ENCODE data around the gene AK9.

AK9 gene

GRCh38 chr6:109516929-109517328 is 174.1 kb downstream of the AK9 start:
- TF ChIP-seq BHLHE40 (IDR thresholded peaks at IDR 0.05; ENCODE audit: borderline replicate concordance): no peak
- no peak for TF ChIP-seq SP1 (IDR thresholded peaks at IDR 0.05)
- no peak for TF ChIP-seq FOXK2 (IDR thresholded peaks at IDR 0.05)
- TF ChIP-seq L3MBTL2 (conservative IDR thresholded peaks at IDR 0.05): no peak
- DNase-seq (ENCODE audit: extremely low spot score): no peak
- POLR2A ChIA-PET: no interaction called here
- CTCF ChIA-PET: interaction anchor here (0.6 to 1.2 kb wide), 2 partner anchors 11 to 1328 kb away, joined by 3 to 6 read pairs; no protein-coding TSS in a partner anchor

GRCh38 chr6:109515781-109516409 is 175.1 kb downstream of the AK9 start:
- POLR2A ChIA-PET: no interaction called here
- CTCF ChIA-PET: interaction anchor here (0.7 kb wide), 1 partner anchor 524 kb away, joined by 3 read pairs; no protein-coding TSS in a partner anchor
- TF ChIP-seq FOXM1 (IDR thresholded peaks at IDR 0.05; ENCODE audit: borderline replicate concordance): no peak
- no peak for TF ChIP-seq FOXA1 (IDR thresholded peaks at IDR 0.05)

DNA sequence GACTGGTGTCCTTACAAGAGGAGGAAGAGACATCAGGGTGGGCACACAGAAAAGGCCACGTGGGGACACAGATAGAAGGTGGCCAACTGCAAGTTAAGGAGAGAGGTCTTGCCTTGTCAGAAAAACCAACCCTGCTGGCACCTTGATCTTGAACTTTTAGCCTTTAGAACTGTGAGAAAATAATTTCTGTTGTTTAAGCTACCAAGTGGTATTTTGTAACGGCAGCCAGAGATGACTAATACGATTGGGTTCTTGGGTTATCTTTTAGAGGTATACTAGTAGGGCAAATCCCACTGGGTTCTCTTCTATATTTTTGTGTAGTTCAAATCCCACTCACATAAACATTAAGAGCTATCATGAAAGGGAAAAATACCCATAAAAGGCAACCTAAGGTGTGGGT is 176.1 kb downstream of the AK9 start:
- CTCF ChIA-PET: no interaction called here
- DNase-seq (ENCODE audit: extremely low spot score): no peak
- POLR2A ChIA-PET: no interaction called here
- no peak for TF ChIP-seq HDGF (IDR thresholded peaks at IDR 0.05; ENCODE audit: borderline replicate concordance)
- no peak for TF ChIP-seq SUZ12 (IDR thresholded peaks at IDR 0.05)
- no peak for TF ChIP-seq ZNF384 (IDR thresholded peaks at IDR 0.05)
- TF ChIP-seq FOXA1 (IDR thresholded peaks at IDR 0.05): no peak
- TF ChIP-seq ARNT (IDR thresholded peaks at IDR 0.05): no peak
- TF ChIP-seq ELF4 (IDR thresholded peaks at IDR 0.05): no peak
- TF ChIP-seq FOXM1 (IDR thresholded peaks at IDR 0.05; ENCODE audit: borderline replicate concordance): no peak
- no peak for TF ChIP-seq L3MBTL2 (conservative IDR thresholded peaks at IDR 0.05)

More at GRCh38 chr6:109515781-109516409, 175.1 kb downstream of the AK9 start:
- no peak for DNase-seq (ENCODE audit: extremely low spot score)

DNA sequence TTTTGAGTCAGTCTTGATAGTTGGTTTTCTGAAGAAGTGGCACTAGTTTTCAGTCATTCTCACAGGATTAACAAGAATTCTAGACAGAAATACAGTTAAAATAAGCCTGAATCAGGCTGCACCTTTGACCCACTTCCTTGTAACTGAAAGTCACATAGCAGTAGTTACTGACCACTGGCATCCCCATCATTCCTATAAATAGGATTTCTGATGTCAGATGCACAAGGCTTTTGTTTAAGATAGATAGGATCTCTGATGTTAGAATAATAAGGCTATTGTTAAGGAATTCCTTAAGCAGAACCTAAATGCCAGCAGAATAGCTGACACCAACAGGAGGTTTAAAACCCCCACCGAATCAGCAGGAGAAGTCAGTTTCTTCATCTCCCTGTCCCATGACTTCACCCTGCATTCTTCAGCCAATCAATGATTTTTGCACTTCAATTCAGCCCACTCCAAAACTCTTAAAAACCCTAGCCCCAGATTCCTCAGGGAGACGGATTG is 177.4 kb downstream of the AK9 start:
- ChIA-PET CTCF (no interaction called here), POLR2A (no interaction called here)
- DNase-seq (ENCODE audit: extremely low spot score): no peak
- no peak for TF ChIP-seq CTBP1 (IDR thresholded peaks at IDR 0.05; ENCODE audit: borderline replicate concordance)
- TF ChIP-seq L3MBTL2 (conservative IDR thresholded peaks at IDR 0.05): no peak
- TF ChIP-seq, protein P1, sequence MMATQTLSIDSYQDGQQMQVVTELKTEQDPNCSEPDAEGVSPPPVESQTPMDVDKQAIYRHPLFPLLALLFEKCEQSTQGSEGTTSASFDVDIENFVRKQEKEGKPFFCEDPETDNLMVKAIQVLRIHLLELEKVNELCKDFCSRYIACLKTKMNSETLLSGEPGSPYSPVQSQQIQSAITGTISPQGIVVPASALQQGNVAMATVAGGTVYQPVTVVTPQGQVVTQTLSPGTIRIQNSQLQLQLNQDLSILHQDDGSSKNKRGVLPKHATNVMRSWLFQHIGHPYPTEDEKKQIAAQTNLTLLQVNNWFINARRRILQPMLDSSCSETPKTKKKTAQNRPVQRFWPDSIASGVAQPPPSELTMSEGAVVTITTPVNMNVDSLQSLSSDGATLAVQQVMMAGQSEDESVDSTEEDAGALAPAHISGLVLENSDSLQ (IDR thresholded peaks at IDR 0.05): no peak
- TF ChIP-seq NFRKB (IDR thresholded peaks at IDR 0.05): no peak
- TF ChIP-seq ARNT (IDR thresholded peaks at IDR 0.05): no peak
- no peak for TF ChIP-seq FOXA1 (IDR thresholded peaks at IDR 0.05)
- no peak for TF ChIP-seq FOXK2 (IDR thresholded peaks at IDR 0.05)
- TF ChIP-seq TARDBP (IDR thresholded peaks at IDR 0.05): no peak
- no peak for TF ChIP-seq ZNF384 (IDR thresholded peaks at IDR 0.05)
- TF ChIP-seq BHLHE40 (IDR thresholded peaks at IDR 0.05; ENCODE audit: borderline replicate concordance): no peak
- TF ChIP-seq FOXM1 (IDR thresholded peaks at IDR 0.05; ENCODE audit: borderline replicate concordance): no peak
- no peak for TF ChIP-seq SUZ12 (IDR thresholded peaks at IDR 0.05)
- no peak for TF ChIP-seq LEF1 (IDR thresholded peaks at IDR 0.05; ENCODE audit: borderline replicate concordance)
- no peak for TF ChIP-seq SP1 (IDR thresholded peaks at IDR 0.05)
- TF ChIP-seq HDGF (IDR thresholded peaks at IDR 0.05; ENCODE audit: borderline replicate concordance): no peak

GRCh38 chr6:109512271-109512817 is 178.7 kb downstream of the AK9 start:
- no peak for TF ChIP-seq LEF1 (IDR thresholded peaks at IDR 0.05; ENCODE audit: borderline replicate concordance)
- TF ChIP-seq BHLHE40 (IDR thresholded peaks at IDR 0.05; ENCODE audit: borderline replicate concordance): no peak
- no peak for TF ChIP-seq ELF4 (IDR thresholded peaks at IDR 0.05)
- no peak for TF ChIP-seq ZNF384 (IDR thresholded peaks at IDR 0.05)
- no peak for TF ChIP-seq SP1 (IDR thresholded peaks at IDR 0.05)
- TF ChIP-seq HDGF (IDR thresholded peaks at IDR 0.05; ENCODE audit: borderline replicate concordance): no peak
- ChIA-PET CTCF (no interaction called here), POLR2A (no interaction called here)
- no peak for DNase-seq (ENCODE audit: extremely low spot score)

DNA sequence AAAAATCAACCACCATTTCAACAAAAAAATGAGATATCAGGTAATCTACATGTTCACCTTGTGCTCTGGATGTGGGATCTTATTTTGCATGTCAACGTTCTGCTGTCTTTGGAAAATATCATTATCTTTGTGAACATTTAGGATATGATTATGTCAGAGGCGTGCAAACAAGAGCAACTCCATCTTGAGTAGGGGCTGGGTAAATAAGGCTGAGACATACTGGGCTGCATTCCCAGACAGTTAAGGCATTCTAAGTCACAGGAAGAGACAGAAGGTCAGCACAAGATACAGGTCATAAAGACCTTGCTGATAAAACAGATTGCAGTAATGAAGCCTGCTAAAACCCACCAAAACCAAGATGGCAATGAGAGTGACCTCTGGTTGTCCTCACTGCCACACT is 179.2 kb downstream of the AK9 start:
- TF ChIP-seq ARNT (IDR thresholded peaks at IDR 0.05) (no peak), HDGF (IDR thresholded peaks at IDR 0.05; ENCODE audit: borderline replicate concordance) (no peak), LEF1 (IDR thresholded peaks at IDR 0.05; ENCODE audit: borderline replicate concordance) (no peak), SUZ12 (IDR thresholded peaks at IDR 0.05) (no peak), TARDBP (IDR thresholded peaks at IDR 0.05) (no peak), CTBP1 (IDR thresholded peaks at IDR 0.05; ENCODE audit: borderline replicate concordance) (no peak), FOXM1 (IDR thresholded peaks at IDR 0.05; ENCODE audit: borderline replicate concordance) (no peak), SP1 (IDR thresholded peaks at IDR 0.05) (no peak), NFRKB (IDR thresholded peaks at IDR 0.05) (no peak), FOXA1 (IDR thresholded peaks at IDR 0.05) (no peak), ZNF384 (IDR thresholded peaks at IDR 0.05) (no peak), ELF4 (IDR thresholded peaks at IDR 0.05) (no peak)
- ChIA-PET CTCF (no interaction called here), POLR2A (no interaction called here)
- no peak for DNase-seq (ENCODE audit: extremely low spot score)

DNA sequence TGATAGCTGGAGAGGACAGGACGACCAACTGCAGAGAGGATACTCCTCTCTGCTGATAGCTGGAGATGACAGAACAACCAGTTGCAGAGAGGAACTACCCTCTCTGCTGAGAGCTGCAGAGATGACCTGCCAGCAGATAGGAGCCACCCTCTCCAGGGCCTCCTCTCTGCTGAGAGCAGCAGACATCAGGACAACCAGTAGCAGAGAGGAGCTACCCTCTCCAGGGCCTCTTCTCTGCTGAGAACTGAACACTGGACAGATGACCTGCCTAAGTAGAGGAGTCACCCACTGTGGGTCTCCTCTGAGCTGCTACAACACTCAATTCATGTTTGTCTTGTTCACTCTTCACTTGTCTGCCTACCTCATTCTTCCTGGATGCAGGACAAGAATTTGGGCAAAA is 180.6 kb downstream of the AK9 start:
- ChIA-PET CTCF (no interaction called here), POLR2A (no interaction called here)
- DNase-seq (ENCODE audit: extremely low spot score): no peak
- TF ChIP-seq HDGF (IDR thresholded peaks at IDR 0.05; ENCODE audit: borderline replicate concordance): no peak
- no peak for TF ChIP-seq ZNF384 (IDR thresholded peaks at IDR 0.05)
- TF ChIP-seq TARDBP (IDR thresholded peaks at IDR 0.05): no peak
- TF ChIP-seq, protein P1 (IDR thresholded peaks at IDR 0.05): no peak
- TF ChIP-seq FOXM1 (IDR thresholded peaks at IDR 0.05; ENCODE audit: borderline replicate concordance): no peak
- no peak for TF ChIP-seq BHLHE40 (IDR thresholded peaks at IDR 0.05; ENCODE audit: borderline replicate concordance)
- TF ChIP-seq SUZ12 (IDR thresholded peaks at IDR 0.05): no peak
